ENCODE results near the gene PARN. TPM values are rescaled to one million over a fixed set of nuclear protein-coding genes. Genes with fewer than 3 reads are reported as not detected.

The PARN gene
- total RNA-seq, 2 donors from 2014 or later, result 22.4 to 51.2 TPM

DNA sequence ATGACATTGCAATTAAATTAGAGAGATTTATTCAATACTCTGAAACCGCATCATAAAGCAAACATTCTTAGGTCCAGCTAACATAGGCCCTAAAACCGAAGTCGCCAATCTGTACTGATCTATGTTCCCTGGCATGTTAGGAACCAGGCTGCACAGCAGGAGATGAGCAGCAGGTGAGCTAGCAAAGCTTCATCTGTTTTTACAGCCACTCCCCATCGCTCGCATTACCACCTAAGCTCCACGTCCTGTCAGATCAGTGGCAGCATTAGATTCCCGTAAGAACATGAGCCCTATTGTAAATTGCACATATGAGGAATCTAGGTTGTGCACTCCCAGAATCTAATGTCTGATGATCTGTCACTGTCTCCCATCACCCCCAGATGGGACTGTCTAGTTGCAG is 91.5 kb downstream of the PARN start:
- H3K36me3 ChIP-seq, result no peaks in the 10 kb centered on the region
- H3K4me3 ChIP-seq, result no peak overlapping the region
- 98% methylated on average over 7 of the region's 7 CpGs for WGBS
- intact Hi-C loops (cut with DNase I), result no loop called here
- H3K27me3 ChIP-seq (replicated peaks; ENCODE audit: insufficient read depth), result no peaks in the 10 kb centered on the region
- TF ChIP-seq, protein P1, sequence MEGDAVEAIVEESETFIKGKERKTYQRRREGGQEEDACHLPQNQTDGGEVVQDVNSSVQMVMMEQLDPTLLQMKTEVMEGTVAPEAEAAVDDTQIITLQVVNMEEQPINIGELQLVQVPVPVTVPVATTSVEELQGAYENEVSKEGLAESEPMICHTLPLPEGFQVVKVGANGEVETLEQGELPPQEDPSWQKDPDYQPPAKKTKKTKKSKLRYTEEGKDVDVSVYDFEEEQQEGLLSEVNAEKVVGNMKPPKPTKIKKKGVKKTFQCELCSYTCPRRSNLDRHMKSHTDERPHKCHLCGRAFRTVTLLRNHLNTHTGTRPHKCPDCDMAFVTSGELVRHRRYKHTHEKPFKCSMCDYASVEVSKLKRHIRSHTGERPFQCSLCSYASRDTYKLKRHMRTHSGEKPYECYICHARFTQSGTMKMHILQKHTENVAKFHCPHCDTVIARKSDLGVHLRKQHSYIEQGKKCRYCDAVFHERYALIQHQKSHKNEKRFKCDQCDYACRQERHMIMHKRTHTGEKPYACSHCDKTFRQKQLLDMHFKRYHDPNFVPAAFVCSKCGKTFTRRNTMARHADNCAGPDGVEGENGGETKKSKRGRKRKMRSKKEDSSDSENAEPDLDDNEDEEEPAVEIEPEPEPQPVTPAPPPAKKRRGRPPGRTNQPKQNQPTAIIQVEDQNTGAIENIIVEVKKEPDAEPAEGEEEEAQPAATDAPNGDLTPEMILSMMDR (IDR thresholded peaks at IDR 0.05), result no peak
- no peak for TF ChIP-seq POLR2AphosphoS5 (IDR thresholded peaks at IDR 0.05)
- TF ChIP-seq POLR2A (IDR thresholded peaks at IDR 0.05), result no peak
- no peaks in the 10 kb centered on the region for H3K4me1 ChIP-seq (replicated peaks)
- DNase-seq (ENCODE audit: low spot score), result no peak
- no peak overlapping the region for H3K27ac ChIP-seq
- H3K9me3 ChIP-seq, result no peaks in the 10 kb centered on the region

DNA sequence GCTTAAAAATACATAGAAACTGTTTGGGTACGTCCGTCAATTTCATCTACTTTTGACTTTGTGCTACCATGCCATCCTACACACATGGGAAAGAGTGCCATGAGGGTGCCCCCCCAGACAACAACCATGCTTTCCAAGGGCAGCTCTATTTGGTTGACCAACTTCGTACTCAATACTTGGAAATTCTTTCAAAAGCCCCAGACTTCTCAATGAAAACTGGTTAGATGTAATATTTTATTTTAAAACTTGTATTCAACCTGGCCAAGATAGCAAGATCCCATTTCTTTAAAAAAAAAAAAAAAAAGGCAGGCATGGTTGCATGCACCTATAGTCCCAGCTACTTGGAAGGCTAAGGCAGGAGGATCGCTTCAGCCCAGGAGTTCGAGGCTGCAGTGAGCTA is 98.4 kb downstream of the PARN start:
- no peak overlapping the region for H3K4me3 ChIP-seq
- TF ChIP-seq POLR2A (IDR thresholded peaks at IDR 0.05) (no peak), POLR2AphosphoS5 (IDR thresholded peaks at IDR 0.05) (no peak)
- TF ChIP-seq, protein P1 (IDR thresholded peaks at IDR 0.05), result no peak
- peaks cover 7% of the 10 kb centered on the region for H3K4me1 ChIP-seq (replicated peaks)
- no peaks in the 10 kb centered on the region for H3K9me3 ChIP-seq
- H3K27ac ChIP-seq, result no peak overlapping the region
- no peaks in the 10 kb centered on the region for H3K36me3 ChIP-seq
- no peaks in the 10 kb centered on the region for H3K27me3 ChIP-seq (replicated peaks; ENCODE audit: insufficient read depth)
- intact Hi-C loops (cut with DNase I), result no loop called here
- DNase-seq (ENCODE audit: low spot score), result no peak
- 95% methylated on average over 5 of the region's 5 CpGs for WGBS

DNA sequence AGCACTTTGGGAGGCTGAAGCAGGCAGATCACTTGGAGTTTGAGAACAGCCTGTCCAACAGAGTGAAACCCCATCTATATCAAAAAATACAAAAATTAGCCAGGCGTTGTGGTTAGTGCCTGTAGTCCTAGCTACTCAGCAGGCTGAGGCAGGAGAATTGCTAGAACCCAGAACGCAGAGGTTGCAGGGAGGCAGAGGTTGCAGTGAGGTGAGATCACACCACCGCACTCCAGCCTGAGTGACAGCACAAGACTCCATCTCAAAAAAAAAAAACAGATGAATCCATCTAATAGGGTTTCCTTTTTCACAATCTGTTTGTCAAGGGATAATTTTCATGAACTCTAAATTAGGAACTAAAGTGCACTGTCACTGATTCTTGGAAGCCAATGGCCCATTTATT is 99.0 kb downstream of the PARN start:
- H3K27ac ChIP-seq, result no peak overlapping the region
- no peaks in the 10 kb centered on the region for H3K9me3 ChIP-seq
- 80% methylated on average over 3 of the region's 3 CpGs for WGBS
- H3K4me3 ChIP-seq, result no peak overlapping the region
- TF ChIP-seq POLR2A (IDR thresholded peaks at IDR 0.05) (no peak), POLR2AphosphoS5 (IDR thresholded peaks at IDR 0.05) (no peak)
- TF ChIP-seq, protein P1 (IDR thresholded peaks at IDR 0.05), result no peak
- H3K27me3 ChIP-seq (replicated peaks; ENCODE audit: insufficient read depth), result no peaks in the 10 kb centered on the region
- peaks cover 7% of the 10 kb centered on the region for H3K4me1 ChIP-seq (replicated peaks)
- no peak for DNase-seq (ENCODE audit: low spot score)
- no peaks in the 10 kb centered on the region for H3K36me3 ChIP-seq
- intact Hi-C loops (cut with DNase I), result no loop called here

DNA sequence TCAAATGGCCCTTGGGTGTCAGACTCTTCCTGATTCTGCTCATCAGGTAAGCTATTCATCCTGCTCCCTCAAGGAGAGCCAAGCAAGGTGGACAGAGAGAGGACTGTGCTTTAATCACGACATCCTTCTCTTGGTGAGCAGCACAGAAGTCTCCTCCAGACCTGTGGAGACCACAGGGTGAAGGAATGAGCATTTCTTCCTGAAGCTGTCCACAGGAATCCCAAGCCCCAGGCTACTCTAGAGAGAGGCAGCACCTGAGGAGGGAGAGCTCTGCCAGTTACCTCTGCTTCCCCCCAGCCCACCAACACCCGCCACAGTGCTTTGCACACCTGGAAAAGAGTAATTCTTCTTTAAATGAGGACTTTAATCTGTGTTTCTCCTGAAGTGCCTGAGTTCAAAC is 100.0 kb downstream of the PARN start:
- H3K4me1 ChIP-seq (replicated peaks), result peaks cover 7% of the 10 kb centered on the region
- intact Hi-C loops (cut with DNase I), result no loop called here
- H3K4me3 ChIP-seq, result no peak overlapping the region
- TF ChIP-seq, protein P1 (IDR thresholded peaks at IDR 0.05), result no peak
- TF ChIP-seq POLR2A (IDR thresholded peaks at IDR 0.05), result no peak
- no peak for TF ChIP-seq POLR2AphosphoS5 (IDR thresholded peaks at IDR 0.05)
- H3K9me3 ChIP-seq, result no peaks in the 10 kb centered on the region
- no peaks in the 10 kb centered on the region for H3K27me3 ChIP-seq (replicated peaks; ENCODE audit: insufficient read depth)
- no peak for DNase-seq (ENCODE audit: low spot score)
- 83% methylated on average over 2 of the region's 2 CpGs for WGBS
- H3K27ac ChIP-seq, result no peak overlapping the region
- H3K36me3 ChIP-seq, result no peaks in the 10 kb centered on the region

DNA sequence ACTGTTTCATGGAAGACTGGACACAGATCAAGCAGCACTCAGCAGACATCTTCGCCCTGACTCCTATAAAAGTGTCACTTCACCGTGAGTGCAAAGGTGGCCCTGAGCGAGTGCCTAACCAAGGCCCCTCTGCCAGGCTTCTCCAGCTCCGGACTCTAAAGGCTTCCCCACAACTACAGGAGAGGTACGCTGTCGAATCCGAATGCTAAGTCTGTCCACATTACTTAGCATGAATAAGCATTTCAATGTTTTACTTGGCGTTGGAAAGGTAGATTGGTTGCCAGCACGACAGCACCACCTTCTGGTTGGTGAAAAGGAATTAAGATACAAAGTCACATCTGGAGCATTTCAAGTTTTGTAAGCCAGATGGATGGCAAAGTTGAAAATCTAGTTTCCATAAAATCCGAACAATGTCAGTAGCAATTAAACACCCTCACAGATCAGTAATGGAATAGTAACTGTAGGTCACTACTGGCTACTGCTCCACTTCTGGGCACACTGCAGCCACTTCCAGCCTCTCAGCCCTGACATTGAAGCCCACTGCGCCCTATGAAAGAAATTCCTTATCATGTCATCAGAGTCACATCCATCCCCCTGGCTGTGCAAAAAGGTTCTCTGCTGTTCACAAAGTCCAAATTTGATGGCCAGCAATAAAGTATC is 100.9 kb downstream of the PARN start:
- H3K27ac ChIP-seq, result peak overlapping the region; percentile 43 to 60
- no peak overlapping the region for H3K4me3 ChIP-seq
- no peak for TF ChIP-seq POLR2A (IDR thresholded peaks at IDR 0.05)
- TF ChIP-seq, protein P1 (IDR thresholded peaks at IDR 0.05), result peak; percentile 74 to 94 (median 86)
- peak; percentile 94 for TF ChIP-seq POLR2AphosphoS5 (IDR thresholded peaks at IDR 0.05)
- WGBS, result 11% methylated on average over 11 of the region's 11 CpGs
- intact Hi-C loops (cut with DNase I), result loop anchor here (2.0 to 10.0 kb wide), 3 partner anchors 134 to 606 kb away; no protein-coding TSS in a partner anchor
- no peaks in the 10 kb centered on the region for H3K27me3 ChIP-seq (replicated peaks; ENCODE audit: insufficient read depth)
- no peaks in the 10 kb centered on the region for H3K9me3 ChIP-seq
- H3K4me1 ChIP-seq (replicated peaks), result peaks cover 7% of the 10 kb centered on the region
- H3K36me3 ChIP-seq, result no peaks in the 10 kb centered on the region
- DNase-seq (ENCODE audit: low spot score), result peak; percentile 81

All from prostate gland (tissue), 2 donors.